GM18499 (cell line): ENCODE results near the gene ACSS3.

Experiments used
- ATAC-seq: cut with Tn5 transposase; IDR thresholded peaks from one replicate; pipeline ENCODE4 v1.9.1; 2021; ENCODE audit warnings: moderate number of reproducible peaks; ENCODE audit not compliant: insufficient read depth, unreplicated experiment

ACSS3 gene

DNA sequence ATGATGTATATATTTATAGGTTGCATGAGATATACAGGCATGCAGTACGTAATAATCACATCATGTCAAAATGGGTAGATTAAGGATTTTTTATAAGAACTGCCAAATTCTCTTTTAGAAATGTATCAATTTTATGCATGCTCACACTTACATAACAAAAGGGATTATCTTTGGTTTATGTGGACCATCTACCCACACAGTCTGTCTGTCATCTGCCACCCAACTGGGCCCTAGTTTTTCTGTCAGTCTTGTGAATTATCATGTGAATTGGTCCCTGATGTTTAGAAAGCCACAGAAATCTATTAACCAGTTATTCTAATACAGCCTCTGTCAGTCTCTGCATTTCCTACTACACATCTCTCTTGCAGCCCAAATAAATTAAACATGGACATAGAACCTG lies 133.4 kb downstream of the ACSS3 start:
- no peak for ATAC-seq

DNA sequence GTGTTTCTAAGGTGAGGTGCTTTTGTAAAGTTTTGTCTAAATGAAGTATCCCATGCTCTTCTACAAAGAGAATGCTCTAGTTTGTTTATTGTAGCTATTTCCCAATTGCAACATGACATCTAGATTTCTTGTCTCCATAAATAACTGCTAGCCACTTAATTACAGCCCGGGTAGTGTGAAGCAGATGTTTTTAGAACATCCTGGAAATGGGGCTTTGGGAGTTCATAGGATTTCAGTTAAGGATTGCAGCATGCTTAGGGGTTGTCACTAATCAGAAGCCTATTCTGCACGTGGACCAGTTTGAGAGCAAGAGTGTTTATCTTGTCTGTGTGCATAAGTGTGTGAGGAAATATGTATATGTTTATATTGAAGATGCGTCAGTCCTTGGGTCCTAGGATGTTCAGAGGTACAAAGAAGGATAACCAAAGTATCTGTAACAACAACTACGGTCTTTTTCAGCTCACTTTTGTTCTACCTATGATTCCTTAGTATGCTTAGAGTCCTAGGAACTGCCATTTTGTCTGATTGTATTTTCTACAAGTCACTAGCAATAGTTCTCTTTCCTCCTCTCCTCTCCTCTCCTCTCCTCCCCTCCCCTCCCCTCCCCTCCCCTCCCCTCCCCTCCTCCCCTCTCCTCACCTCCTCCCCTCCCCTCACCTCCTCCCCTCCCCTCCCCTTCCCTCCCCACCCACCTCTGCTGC lies 135.3 kb downstream of the ACSS3 start:
- ATAC-seq = no peak

DNA sequence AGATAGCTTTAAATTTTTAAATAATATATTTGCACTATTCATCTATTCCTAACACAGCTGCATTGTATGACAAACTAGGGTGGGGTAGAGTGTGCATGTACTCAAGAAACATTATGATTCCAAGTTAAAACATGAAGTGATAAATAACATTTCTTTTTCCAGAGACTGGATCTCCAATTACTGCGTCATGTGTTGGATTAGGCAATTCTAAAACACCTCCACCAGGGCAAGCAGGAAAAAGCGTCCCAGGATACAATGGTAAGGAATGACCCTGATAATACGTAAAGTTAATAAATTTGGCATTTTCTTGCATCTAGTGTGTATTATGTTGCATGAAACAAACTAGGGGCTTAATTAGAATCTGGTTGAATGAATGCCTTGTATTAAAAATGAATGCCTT lies 138.9 kb downstream of the ACSS3 start:
- ATAC-seq = no peak

GRCh38 chr12:81221681-81222080 lies 143.8 kb downstream of the ACSS3 start:
- ATAC-seq = no peak

- no peak for ATAC-seq
Measured at GRCh38 chr12:81222846-81223592, 145.1 kb downstream of the ACSS3 start.

DNA sequence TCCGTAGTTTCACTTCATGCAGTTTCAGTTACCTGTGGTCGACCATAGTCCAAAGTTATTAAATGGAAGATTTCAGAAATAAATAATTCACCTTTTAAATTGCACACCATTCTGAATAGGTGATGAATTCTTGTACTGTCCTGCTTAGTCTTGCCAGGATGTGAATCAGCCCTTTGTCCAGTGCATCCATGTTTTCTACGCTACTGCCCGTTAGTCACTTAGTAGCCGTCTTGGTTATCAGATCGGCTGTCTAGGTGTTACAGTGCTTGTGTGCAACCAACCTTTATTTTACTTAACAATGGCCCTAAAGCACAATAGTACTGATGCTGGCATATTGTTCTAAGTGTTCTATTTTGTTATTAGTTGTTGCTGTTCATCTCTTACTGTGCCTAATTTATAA lies 146.7 kb downstream of the ACSS3 start:
- ATAC-seq = no peak

GRCh38 chr12:81229759-81230158 lies 151.9 kb downstream of the ACSS3 start:
- ATAC-seq = no peak

- ATAC-seq = no peak
Measured at GRCh38 chr12:81231574-81232368, 153.9 kb downstream of the ACSS3 start.

DNA sequence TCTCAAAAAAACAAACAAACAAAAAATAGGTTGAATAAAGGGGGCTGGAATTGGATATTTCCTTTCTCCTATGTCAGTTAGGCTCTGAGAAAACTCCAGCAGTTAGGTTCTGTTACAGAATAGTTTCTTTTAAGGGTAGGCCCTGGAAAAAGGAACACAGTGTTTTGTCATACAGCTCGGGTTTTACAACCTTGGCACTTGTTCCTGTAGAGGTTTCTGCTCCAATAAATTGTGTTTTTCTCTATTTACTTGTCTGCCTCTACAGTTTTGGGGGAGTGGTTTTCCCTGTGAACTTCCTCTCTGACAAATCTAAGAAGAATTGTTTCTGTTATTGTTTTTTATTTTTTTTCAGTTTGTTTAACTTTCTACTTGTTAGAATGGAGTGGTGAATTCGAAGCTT lies 167.6 kb downstream of the ACSS3 start:
- ATAC-seq = no peak

GRCh38 chr12:81245907-81246570 lies 168.2 kb downstream of the ACSS3 start:
- no peak for ATAC-seq

- ATAC-seq = no peak
Measured at GRCh38 chr12:81249976-81250375, 172.1 kb downstream of the ACSS3 start.

GRCh38 chr12:81252228-81252627 lies 174.3 kb downstream of the ACSS3 start:
- no peak for ATAC-seq

- no peak for ATAC-seq
Measured at GRCh38 chr12:81253360-81253759, 175.5 kb downstream of the ACSS3 start.

GRCh38 chr12:81255456-81255855 lies 177.6 kb downstream of the ACSS3 start:
- ATAC-seq = no peak

DNA sequence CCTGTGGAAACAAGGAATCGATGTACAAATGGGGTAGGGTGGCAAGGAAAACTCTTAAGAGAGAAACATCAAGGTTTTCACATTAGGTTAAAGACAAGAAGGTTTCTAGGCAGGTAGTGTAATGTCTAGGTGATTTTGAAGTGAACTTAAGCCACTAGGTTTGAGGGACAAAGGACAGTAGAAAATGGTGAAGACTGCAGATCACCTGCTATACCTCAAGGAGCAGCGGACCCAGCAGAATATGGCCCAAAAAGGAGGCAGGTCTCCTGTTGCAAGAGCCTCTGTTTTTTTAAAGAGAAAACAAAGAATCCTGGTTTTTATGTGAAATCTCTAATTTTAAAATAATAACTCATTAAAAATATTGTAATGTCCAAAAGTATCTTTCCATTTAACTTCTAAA lies 178.1 kb downstream of the ACSS3 start:
- no peak for ATAC-seq

- ATAC-seq = no peak
Measured at GRCh38 chr12:81257947-81258551, 180.2 kb downstream of the ACSS3 start.

DNA sequence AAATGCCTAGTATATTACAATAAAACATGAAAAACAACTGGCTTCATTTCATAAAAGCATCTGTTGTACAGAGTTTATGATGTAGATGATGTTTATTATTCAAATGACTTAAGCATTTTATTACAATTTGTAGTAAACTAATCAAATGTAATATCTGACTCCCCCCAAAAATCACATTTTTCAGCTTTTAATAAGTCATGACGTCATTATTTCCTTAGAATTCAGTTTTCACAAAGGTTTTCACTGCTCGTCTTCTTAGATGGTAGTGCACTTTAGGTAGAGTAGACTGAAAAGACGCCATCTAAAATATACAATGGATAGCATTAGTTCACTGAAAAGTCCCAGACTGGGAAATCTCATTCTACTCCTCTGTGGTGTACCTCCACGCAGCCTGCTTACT lies 181.5 kb downstream of the ACSS3 start:
- ATAC-seq = no peak

GRCh38 chr12:81261508-81262207 lies 183.8 kb downstream of the ACSS3 start:
- ATAC-seq = no peak

DNA sequence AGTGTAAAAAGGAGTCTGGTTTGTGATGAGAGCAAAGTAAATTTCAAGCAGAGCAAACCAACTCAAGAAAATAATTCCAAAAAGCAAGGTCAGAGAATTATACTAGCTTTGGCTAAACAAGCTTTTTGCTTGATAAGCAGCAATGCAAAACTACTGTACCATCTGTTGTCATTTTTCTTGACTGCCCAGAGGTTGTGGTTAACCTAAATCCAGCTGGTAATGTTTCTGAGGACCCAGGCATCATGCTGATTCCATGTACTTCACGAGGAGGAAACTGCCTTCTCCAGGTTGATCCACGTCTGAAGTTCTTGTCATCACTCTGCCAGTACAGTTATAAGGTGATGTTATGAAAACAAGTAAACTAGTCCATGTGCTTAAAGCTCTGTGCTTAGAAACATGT lies 185.2 kb downstream of the ACSS3 start:
- no peak for ATAC-seq

GRCh38 chr12:81270385-81270784 lies 192.5 kb downstream of the ACSS3 start:
- ATAC-seq = no peak
